GM23248 (cell line): ENCODE results near the gene GMEB2.

ENCODE experiments used
- EZH2 ChIP-seq: fragments of 200-600 bp; sonication (generic); IDR thresholded peaks from 2 replicates; pipeline ENCODE4 v1.6.1; 2018; ENCODE audit warnings: antibody characterized with exemption, mild to moderate bottlenecking; ENCODE audit not compliant: insufficient read depth, poor library complexity, severe bottlenecking
- EZH2phosphoT487 ChIP-seq: fragments of 200-600 bp; sonication (generic); IDR thresholded peaks from 2 replicates; pipeline ENCODE4 v1.6.1; 2018; ENCODE audit warnings: antibody characterized with exemption, moderate library complexity, mild to moderate bottlenecking, low read depth; ENCODE audit not compliant: insufficient read depth

DNA sequence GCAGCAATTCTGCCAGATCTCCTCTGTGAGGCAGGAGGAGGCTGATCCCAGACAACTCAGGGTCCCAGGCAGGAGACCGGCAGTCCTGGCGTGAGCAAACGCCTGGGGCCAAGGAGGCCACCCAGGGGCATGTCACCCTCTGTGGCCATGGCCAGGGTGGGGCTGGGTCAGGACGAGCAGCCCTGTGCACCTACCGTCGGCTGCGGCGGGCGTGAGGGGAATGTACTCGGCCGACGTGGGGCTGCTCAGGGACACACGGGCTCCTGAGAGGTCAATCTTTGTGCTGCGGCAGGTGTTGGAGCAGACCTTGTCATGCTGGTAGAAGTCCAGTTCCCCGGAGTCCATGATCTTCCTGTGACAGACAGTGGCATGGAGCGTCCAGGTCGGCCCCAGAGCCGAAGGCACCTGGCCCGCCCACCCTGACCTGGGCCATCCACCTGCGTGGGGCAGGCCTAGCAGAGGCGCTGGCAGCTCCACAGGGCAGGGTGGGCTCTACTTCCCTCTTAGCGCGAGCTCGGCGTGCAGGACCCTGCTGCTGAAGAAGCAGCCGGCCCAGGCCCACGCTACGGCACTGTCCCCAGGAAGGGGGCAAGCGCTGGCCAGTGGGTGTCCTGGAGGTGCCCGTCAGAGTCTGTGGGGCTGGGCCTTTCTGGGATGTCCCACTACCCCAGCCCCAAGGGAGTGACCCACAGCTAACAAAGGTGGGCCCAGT is 31.3 kb downstream of the GMEB2 start:
- TF ChIP-seq EZH2phosphoT487 (no peak), EZH2 (no peak)
